ENCODE results near the gene VSTM2L. TPM values are rescaled to one million over a fixed set of nuclear protein-coding genes. Genes with fewer than 3 reads are reported as not detected.

Gene VSTM2L
- total and polyA plus RNA-seq, 12 donors, result 1.8 to 17.2 (median 8.9) TPM

- Histone ChIP-seq H3K27me3 (peaks cover 0 to 75% (median 53%) of the 10 kb centered on the region in 7 donors), H3K36me3 (no peaks in the 10 kb centered on the region), H3K4me3 (no peak overlapping the region), H3K9me3 (no peaks in the 10 kb centered on the region), H3K27ac (no peak overlapping the region), H3K4me1 (peaks cover 0 to 18% (median 10%) of the 10 kb centered on the region in 9 donors)
- intact Hi-C loops (cut with DNase I), result no loop called here
- no peak for ATAC-seq
- TF ChIP-seq, protein P1, sequence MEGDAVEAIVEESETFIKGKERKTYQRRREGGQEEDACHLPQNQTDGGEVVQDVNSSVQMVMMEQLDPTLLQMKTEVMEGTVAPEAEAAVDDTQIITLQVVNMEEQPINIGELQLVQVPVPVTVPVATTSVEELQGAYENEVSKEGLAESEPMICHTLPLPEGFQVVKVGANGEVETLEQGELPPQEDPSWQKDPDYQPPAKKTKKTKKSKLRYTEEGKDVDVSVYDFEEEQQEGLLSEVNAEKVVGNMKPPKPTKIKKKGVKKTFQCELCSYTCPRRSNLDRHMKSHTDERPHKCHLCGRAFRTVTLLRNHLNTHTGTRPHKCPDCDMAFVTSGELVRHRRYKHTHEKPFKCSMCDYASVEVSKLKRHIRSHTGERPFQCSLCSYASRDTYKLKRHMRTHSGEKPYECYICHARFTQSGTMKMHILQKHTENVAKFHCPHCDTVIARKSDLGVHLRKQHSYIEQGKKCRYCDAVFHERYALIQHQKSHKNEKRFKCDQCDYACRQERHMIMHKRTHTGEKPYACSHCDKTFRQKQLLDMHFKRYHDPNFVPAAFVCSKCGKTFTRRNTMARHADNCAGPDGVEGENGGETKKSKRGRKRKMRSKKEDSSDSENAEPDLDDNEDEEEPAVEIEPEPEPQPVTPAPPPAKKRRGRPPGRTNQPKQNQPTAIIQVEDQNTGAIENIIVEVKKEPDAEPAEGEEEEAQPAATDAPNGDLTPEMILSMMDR (IDR thresholded peaks at IDR 0.05), result no peak
- no peak for DNase-seq
- 74 to 77% methylated on average over 6 of the region's 6 CpGs for WGBS, 2 donors
These were observed 15.1 kb downstream of the VSTM2L start for GRCh38 chr20:37918035-37918434.

GRCh38 chr20:37919389-37920040 lies 16.6 kb downstream of the VSTM2L start:
- Histone ChIP-seq H3K27ac (no peak overlapping the region), H3K4me1 (peaks cover 0 to 15% (median 9%) of the 10 kb centered on the region in 9 donors), H3K4me3 (no peak overlapping the region), H3K36me3 (no peaks in the 10 kb centered on the region), H3K9me3 (no peaks in the 10 kb centered on the region), H3K27me3 (peaks cover 0 to 60% (median 39%) of the 10 kb centered on the region in 7 donors)
- DNase-seq (no peak), ATAC-seq (no peak)
- TF ChIP-seq, protein P1 (IDR thresholded peaks at IDR 0.05), result no peak
- intact Hi-C loops (cut with DNase I), result no loop called here
- WGBS, 2 donors, result 51 to 53% methylated on average over 5 of the region's 5 CpGs

- TF ChIP-seq, protein P1 (IDR thresholded peaks at IDR 0.05), result no peak
- H3K4me3 ChIP-seq, result no peak overlapping the region
- ATAC-seq (no peak), DNase-seq (no peak)
- 57 to 62% methylated on average over 6 of the region's 6 CpGs for WGBS, 2 donors
- no peaks in the 10 kb centered on the region for H3K9me3 ChIP-seq
- no peaks in the 10 kb centered on the region for H3K36me3 ChIP-seq
- H3K27me3 ChIP-seq, result peaks cover 0 to 53% (median 33%) of the 10 kb centered on the region in 7 donors
- peaks cover 0 to 8% (median 2%) of the 10 kb centered on the region in 9 donors for H3K4me1 ChIP-seq
- no peak overlapping the region for H3K27ac ChIP-seq
- intact Hi-C loops (cut with DNase I), result no loop called here
These were observed 17.3 kb downstream of the VSTM2L start for GRCh38 chr20:37920270-37920669.

- no peaks in the 10 kb centered on the region for H3K36me3 ChIP-seq
- ATAC-seq (peak in 1 of 8 donors; percentile 15), DNase-seq (no peak)
- H3K27ac ChIP-seq, result no peak overlapping the region
- H3K27me3 ChIP-seq, result peaks cover 0 to 47% (median 28%) of the 10 kb centered on the region in 7 donors
- H3K4me3 ChIP-seq, result no peak overlapping the region
- TF ChIP-seq, protein P1 (IDR thresholded peaks at IDR 0.05), result no peak
- no peaks in the 10 kb centered on the region for H3K9me3 ChIP-seq
- peaks cover 0 to 7% (median 0%) of the 10 kb centered on the region in 9 donors for H3K4me1 ChIP-seq
- WGBS, 2 donors, result 38 to 47% methylated on average over 1 of the region's 1 CpG
- intact Hi-C loops (cut with DNase I), result no loop called here
These were observed 17.9 kb downstream of the VSTM2L start for GRCh38 chr20:37920679-37921322.
